ENCODE data around the gene FNDC3B.

Gene FNDC3B

DNA sequence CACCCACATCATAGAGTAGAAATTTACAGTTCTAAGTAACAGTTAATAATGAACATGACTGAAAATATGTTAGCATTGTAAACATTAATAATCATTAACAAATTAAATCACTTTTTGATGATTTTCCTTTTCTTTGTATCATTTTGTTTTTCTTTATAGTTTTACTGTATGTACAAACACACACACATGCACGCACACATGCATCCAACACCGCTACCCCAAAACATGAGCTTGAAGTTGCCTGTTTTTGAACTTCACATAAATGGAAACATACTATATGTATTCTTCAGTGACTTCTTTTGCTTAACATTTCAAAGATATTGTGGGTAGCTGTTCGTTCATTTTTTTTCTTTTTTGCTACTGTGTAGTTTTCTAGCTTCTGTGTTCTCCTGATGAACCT lies 123.9 kb downstream of the FNDC3B start:
- no peak overlapping the region for H3K4me3 ChIP-seq (ENCODE audit: low read depth, low read length)

DNA sequence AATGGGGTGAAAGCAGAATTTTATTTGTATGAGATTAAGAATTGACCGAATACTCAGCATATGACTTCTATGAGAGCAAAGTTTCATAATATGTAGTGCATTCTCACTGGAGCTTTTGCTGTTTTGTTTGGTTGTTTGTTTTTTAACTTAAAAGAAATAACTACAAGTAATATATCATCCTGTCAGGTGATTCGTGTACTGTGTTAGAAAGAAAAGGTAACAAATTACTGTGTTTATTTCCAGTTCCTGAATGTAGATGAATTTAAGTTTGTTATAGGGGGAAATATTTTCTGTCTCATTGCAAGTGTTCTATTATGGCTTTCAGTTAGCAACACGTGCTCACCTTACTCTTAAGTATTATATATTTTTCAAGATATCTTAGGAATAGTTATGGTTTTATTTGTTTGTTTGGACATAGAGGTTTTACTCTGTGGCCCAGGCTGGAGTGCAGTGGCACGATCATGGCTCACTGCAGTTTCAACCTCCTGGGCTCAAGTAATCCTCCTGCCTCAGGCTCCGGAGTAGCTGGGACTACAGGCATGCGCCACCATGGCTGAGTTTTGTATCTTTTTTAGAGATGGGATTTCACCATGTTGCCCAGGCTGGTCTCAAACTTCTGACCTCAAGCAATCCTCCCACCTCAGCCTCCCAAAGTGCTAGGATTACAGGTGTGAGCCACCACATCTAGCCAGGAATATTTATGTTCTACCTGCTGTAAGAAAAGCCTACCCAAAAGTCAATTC lies 125.4 kb downstream of the FNDC3B start:
- no peak overlapping the region for H3K4me3 ChIP-seq (ENCODE audit: low read depth, low read length)

DNA sequence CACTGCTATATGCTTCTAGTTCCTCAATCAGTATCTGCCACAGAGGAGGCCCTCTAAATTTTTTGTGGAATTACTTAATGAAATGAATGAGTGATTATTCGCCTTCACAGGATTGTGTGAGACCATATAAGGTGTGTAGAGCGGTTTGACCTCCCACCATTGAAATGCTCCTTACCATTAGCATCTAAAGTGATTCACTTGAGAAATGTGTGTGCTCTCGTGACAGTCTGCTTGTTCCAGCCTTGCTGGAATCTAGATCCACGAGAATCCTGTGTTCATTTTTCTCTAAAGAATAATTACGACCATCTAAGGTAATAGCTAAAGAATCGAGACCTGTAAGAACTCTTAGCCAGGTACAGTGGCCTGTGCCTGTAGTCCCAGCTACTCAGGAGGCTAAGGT lies 126.9 kb downstream of the FNDC3B start:
- no peak overlapping the region for H3K4me3 ChIP-seq (ENCODE audit: low read depth, low read length)

DNA sequence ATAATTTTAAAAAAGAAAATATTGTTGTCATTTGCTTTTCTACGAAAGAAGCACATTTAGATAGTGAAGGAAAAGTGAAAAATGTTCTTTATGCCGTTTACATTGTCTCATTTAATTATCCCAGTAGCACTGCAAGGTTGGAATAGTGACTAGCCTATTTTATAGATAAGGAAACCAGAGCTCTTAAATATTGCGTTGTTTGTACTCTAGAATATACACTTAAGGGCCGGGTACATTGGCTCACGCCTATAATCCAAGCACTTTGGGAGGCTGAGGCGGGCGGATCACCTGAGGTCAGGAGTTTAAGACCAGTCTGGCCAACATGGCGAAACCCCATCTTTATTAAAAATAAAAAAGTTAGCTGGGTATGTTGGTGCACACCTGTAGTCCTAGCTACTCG lies 127.5 kb downstream of the FNDC3B start:
- H3K4me3 ChIP-seq (ENCODE audit: low read depth, low read length) = no peak overlapping the region

DNA sequence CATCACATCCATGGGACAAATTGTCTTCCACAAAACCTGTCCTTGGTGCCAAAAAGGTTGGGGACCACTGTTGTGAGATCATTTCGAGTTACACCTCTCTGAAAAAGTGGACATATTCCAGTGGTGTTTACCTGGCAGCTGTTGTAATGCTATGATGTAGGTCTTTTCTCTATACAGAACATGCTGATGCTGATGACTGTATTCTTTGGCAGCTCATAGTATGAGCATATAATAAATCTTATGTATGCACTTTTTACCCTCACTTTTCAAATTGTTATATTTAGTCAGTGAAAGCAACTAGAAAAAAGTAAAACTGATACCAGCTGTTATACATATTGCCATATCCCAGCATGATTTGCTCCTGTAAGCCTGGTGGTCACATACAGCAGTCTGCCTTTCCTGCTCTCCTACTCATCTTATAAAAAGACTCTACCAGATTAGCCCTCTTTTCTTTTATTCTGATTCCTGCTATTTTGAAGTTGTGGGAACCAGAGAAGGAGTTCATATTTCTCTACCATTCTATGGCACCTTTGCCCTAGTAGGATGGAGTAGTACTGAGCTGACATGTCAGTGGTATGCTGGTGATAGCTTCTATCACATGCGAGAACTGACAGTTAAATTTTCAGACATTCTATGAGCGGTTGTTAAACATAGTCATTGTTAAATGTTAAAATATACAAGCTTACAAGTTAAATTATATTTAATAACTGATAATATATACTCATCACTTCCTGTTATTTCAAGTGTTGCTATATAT lies 128.7 kb downstream of the FNDC3B start:
- H3K4me3 ChIP-seq (ENCODE audit: low read depth, low read length) = no peak overlapping the region

DNA sequence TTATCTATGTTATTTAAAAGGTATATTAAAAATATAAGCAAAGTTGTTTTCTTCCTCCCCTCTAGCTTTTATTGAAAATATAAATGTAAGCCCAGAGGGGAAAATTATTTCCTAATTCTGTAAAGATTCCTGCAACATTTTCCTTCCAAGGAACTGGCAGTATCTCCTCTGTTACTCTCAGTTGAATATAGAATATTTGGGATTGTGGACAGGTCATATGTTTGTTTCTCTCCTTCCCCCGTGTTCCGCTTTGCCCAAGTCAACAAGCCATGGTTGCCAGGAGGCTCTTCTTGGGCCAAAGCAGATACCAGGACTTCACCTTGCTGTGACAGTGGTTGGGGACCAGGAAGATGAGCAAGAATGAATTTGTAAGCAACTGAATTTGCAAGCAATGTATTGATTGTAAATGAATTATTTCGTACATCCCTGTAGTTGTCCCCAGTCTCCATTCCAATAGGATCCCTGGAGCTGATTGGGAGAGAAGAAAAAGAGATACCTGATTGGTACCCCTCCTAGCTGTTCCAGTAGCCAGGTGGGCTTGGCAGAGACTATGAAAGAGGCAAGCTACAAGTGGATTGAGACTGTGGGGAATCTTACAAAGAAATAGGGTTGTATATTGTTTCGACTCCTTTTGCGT lies 130.8 kb downstream of the FNDC3B start:
- H3K4me3 ChIP-seq (ENCODE audit: low read depth, low read length) = no peak overlapping the region

DNA sequence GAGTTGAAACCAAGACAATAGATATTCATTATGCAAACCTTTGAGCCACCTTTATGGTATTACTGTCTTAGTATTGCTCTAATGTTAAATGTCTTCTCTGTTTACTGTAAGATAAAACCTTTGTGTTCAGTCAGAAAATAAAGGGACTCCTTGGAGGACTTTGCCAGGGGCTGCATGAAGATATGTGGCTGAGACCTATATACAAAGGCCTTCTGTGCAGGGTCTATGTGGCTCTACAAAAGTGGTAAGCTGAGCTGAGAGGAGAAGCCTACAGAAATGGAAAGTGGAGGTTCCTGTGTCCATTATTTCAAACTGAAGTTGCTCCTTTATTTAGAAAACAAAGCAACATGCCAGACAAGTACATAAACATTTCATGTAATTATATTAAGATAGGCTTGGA lies 131.5 kb downstream of the FNDC3B start:
- no peak overlapping the region for H3K4me3 ChIP-seq (ENCODE audit: low read depth, low read length)

DNA sequence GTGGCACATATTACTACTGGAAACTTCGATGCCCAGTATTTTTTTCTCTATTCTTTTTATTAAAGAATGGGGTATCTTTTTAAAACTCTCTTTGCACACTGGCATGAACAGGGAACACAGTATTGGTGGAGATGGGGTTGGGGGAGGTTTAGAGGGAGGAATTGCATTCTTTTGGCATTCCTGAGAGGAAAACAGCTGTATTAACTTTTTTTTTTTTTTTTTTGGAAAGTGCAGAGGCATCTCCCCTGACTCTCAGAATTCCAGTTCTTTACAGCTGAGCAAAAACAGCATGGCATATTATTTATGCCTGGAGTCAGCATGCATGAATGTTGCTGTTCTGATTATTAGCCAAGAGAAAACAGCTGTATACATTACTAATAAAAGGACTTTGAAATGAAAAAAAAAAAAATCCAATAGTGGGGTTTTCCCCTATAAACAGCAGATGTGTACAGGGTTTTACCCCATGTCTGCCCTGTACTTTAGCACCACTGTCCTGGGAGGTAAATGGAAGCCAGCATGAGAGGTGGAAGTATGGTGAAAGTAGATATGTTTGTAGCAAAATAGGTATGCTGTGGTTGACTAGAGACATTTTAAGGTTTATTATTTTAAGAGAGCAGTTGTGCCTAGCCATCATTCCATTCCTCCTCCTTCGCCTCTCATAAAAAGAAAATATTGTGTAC lies 132.2 kb downstream of the FNDC3B start:
- no peak overlapping the region for H3K4me3 ChIP-seq (ENCODE audit: low read depth, low read length)

DNA sequence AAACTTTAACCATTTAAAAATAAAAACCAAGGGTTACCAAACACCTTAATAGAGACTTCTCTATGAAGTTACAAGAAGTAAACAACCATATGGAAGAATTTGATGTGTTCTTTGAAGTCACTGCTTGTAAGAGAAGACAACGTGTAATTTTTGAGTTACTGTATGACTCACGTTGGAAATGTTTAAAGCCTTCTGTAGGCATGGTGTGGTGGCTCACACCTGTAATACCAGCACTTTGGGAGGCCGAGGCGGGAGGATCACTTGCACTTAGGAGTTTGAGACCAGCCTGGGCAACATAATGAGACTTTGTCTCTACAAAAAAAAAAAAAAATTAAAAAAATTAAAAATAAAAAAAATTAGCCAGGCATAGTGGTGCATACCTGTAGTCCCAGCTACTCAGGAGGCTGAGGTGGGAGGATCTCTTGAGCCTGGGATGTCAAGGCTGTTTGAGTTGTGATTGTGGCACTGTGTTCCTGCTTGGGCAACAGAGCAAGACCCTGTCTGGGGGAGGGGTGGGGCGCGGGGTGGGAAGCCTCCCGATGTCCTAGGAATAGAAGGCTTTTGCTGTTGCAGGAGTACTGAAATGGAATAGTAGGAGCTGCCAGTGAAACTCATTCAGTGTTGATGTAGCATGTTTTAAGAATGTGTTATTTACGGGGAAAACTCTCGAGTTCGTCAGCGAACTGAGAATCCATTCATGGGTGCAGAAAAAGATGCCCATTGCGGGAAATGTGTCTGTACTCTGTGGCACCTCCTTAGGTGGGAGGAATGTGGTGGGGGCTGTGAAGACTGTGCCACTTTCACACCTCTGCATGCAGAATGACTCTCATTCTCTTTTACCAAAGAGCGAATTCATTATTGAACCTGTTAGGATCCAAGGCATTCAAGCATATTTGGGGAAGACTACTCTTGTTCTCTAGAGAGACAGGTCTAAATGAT lies 134.2 kb downstream of the FNDC3B start:
- no peak overlapping the region for H3K4me3 ChIP-seq (ENCODE audit: low read depth, low read length)

DNA sequence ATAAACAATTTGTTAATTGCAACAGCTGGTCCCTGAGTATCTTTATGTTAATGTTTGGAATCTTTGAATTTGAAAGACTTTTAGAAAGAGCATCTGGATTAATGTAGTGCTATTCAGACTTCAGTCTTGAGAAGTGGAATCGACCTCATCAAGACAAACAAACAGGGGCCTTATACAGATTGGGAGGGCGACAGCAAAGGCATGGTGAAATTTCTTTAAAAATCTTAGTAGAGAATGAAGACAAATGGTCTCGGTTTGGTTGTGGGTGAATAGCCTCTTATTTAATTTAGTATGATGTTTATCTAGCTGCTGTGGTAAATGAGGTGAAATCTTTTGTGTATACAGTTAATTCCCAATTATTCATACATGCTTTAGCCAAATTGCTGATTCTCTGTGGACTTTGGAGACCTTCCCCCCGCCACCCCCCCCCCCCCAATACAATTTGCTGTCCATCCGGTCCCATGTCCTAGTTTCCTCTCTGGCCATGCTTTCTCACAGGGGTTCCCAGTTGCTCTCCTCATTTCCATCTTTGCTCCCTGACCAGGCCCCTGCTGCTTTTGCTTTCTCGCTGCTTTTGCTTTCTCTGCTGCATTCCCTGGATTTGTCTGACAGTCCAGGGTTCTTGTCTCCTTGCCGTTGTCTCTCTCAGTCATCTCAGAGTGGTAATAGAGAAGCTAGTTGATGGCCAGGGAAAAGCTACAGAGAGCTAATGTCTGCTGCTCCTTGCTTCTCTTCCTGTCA lies 135.3 kb downstream of the FNDC3B start:
- no peak overlapping the region for H3K4me3 ChIP-seq (ENCODE audit: low read depth, low read length)

DNA sequence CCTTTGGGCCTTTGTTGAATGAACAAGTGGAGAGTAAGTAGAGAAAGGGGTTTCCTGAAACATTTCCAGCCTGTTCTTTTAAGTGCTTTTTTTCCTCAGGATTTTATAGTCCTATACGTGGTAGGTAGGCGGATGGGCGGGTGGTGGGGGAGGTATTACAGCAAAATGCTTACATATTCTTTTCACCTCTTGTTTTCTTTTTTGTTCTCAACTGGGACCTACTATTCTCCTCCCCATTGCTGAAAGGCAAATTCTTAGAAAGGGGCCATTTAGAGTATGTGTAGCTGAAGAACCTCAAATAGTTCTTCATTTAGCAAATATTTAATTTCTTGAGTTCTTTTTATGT lies 135.8 kb downstream of the FNDC3B start:
- no peak overlapping the region for H3K4me3 ChIP-seq (ENCODE audit: low read depth, low read length)

DNA sequence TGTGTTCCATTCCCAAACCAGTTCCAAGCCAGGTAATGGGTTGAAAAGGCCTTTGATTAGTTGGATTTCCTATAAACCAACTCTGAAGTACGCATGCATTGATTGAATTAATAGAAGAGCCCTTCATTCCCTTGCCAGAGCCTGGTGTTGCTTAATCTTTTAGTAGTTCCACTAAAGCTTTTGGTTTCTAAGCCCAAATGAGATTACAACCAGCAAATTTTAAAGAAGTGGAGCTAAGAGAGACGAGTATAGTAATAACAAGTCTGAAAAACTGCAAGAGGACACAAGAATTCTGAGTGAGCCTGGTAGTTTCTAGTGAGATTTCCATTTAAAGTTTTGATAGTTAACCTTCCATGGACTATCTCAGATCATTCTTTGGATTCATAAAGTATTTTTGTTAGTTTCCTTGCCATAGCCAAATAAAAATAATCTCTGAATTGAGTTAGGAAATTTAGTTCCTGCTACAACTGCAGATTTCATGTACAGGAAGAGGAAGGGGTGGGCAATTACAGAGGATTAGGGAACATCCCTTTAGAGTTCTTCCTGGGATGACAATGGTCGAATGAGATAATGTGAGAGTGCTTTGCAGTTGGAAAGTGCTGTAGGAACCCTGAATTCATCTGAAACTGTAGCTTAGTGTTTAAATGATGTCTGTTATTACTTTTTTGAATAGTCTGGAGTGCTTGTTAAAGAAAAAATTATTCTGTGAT lies 136.8 kb downstream of the FNDC3B start:
- no peak overlapping the region for H3K4me3 ChIP-seq (ENCODE audit: low read depth, low read length)

DNA sequence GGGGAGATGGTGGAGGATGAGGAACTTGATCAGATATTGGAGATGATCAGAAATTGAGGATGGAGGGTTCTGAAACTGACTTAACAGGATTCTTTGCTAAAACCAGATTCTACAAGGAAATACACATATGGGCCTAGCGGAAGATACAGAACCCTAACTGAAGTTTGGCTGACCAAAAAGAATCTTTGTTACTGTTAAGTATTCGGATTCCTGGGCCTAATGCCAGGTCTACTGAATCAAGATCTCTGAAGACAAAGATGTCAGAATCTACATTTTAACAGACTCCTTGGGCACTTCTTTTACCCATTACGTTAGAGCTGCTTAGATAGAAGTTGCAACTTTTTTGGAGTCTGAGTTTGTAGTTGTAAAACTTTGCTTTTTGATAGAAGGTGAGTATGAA lies 137.7 kb downstream of the FNDC3B start:
- no peak overlapping the region for H3K4me3 ChIP-seq (ENCODE audit: low read depth, low read length)

DNA sequence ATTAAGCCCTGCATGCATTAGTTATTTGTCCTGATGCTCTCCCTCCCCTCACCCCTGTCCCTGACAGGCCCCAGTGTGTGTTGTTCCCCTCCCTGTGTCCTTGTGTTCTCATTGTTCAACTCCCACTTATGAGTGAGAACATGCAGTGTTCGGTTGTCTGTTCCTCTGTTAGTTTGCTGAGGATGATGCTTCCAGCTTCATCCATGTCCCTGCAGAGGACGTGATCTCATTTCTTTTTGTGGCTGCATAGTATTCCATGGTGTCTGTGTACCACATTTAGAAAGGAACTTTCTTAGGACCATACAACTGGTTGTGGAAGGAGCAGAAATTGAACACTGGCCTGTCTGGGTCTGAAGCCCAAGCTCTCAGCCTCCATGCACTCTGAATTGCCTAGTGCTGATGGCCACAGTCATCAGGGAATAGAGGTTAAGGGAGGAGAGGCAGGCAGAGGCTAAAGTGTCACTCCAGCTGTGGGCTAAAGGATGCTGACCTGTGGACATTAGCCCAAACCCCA lies 138.5 kb downstream of the FNDC3B start:
- H3K4me3 ChIP-seq (ENCODE audit: low read depth, low read length) = no peak overlapping the region

DNA sequence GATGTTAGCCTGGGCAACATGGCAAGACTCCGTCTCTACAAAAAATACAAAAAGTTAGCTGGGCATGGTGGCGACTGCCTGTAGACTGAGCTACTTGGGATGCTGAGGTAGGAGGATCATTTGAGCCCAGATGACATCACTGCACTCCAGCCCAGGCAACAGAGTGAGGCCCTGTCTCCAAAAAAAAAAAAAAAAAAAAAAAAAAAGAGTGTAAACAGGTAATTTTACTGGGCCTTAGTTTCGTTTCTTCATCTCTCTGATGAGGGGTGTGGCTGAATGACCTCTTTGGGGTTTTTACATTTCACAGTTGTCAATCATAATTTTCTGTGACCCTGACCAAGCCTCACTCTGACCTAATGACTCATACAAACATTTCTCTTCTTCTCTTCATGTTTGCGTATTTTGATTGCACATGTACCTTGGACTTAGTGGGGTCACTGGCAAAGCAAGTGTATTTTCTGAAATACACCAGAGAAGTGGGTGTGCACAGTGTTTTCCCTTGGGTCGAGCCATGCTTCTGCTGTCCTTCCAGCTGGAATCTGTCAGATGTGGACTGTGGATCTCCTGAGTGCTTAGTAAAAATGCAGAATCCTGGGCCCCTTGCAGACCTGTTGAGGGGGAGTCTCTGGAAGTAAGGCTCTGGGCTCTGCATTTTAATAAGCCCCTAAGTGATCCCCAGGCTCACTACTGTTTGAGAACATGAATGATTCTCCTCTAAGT lies 140.5 kb downstream of the FNDC3B start:
- no peak overlapping the region for H3K4me3 ChIP-seq (ENCODE audit: low read depth, low read length)

DNA sequence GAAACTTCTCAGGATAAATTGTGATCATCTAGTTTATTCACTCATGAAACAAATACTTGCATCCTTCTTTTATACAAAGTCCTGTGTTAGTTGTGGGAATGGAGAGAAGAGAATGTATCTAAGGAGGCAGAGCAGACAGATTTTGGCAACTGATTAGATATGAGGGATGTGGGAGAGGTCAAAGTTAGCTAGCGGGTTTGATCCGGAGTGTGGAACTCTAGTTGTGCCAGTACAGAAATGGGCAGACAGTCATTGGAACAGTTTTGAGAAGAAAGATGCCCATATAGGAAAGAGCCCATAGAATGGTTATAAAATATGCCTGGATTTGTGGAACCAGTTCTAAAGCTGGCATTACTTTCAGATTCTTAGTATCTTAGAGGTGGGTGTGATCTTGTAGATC lies 141.1 kb downstream of the FNDC3B start:
- no peak overlapping the region for H3K4me3 ChIP-seq (ENCODE audit: low read depth, low read length)

DNA sequence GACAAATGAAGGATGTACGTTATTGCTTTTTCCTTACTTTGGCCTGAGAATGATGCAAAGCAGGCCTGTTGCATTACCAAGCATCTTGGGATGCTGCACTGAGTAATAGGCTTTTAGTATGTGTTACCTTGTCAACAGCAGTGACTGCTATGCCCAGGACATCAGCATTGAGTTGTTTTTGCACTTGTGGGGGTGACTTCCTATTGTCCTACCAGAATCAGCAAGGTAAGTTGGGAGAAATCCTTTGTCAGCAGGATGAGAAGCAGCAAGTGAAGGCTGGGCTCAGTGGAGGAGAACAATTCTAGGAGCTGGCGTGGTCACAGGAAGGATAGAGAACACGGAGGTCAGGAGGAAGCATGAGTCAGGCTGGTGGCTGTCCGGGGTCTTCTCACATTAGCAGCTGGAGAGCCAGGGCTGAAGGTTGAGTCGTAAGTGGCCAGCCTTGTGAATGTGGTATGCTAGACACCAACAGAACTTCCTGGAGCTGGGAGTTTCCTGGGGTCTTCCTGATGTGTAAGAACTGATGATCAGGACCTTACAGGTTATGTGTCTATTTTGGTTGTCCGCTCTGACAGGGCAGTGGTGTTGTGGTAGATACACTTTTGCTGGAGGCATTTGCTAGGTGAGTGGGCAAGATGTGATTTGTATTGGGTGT lies 142.7 kb downstream of the FNDC3B start:
- H3K4me3 ChIP-seq (ENCODE audit: low read depth, low read length) = no peak overlapping the region

DNA sequence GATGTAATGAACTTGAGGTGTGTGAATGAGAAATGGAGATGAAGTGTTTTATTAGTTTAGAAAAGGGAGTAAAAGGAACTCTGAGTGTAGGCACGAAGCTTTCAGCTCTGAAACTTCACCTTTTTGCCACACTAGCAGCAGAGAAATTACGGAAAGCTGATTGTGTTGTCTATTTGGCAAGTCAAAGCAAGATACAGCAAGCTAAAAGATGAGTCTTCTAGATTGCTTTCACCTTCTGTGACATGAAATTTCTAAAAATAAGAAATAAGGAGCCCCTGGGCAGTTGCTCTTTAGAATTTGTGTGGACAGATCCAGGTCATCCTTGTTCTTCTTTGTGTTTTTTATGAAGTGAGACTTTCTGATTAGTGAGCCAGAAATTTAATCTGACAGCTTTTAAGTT lies 143.4 kb downstream of the FNDC3B start:
- H3K4me3 ChIP-seq (ENCODE audit: low read depth, low read length) = no peak overlapping the region

Measured in iPS-11a (cell line).